Breast epithelium (tissue), 3 donors: ENCODE data around the gene TCF23.

ENCODE experiments used
- CTCF ChIP-seq, 3 donors: fragments of 450-650 bp; IDR thresholded peaks; one replicate each; pipeline ENCODE4 v1.5.1; 2016 to 2017; ENCODE audit warnings: antibody characterized with exemption in 3 of 3, mild to moderate bottlenecking in 3 of 3, moderate library complexity in 3 of 3
- POLR2A ChIP-seq: fragments of 450-650 bp; IDR thresholded peaks from one replicate; pipeline ENCODE4 v1.6.1; 2016; ENCODE audit warnings: antibody characterized with exemption, mild to moderate bottlenecking, moderate library complexity

- no peak for TF ChIP-seq CTCF (IDR thresholded peaks at IDR 0.05)
- no peak for TF ChIP-seq POLR2A
These were observed 23.7 kb upstream of the TCF23 start for GRCh38 chr2:27125104-27125503.
